ENCODE measurements around the gene SNAPC3.

Gene SNAPC3

GRCh38 chr9:15417626-15418025 is 5.0 kb upstream of the SNAPC3 start:
- TF ChIP-seq, protein P1, sequence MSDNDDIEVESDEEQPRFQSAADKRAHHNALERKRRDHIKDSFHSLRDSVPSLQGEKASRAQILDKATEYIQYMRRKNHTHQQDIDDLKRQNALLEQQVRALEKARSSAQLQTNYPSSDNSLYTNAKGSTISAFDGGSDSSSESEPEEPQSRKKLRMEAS (IDR thresholded peaks at IDR 0.05) = no peak
- TF ChIP-seq TEAD4 (IDR thresholded peaks at IDR 0.05) (no peak), CREB1 (IDR thresholded peaks at IDR 0.05; ENCODE audit: low read depth) (no peak), YY1 (IDR thresholded peaks at IDR 0.05; ENCODE audit: low read depth) (no peak), RAD21 (IDR thresholded peaks at IDR 0.05; ENCODE audit: low read depth) (no peak), EP300 (IDR thresholded peaks at IDR 0.05; ENCODE audit: borderline replicate concordance) (no peak)

DNA sequence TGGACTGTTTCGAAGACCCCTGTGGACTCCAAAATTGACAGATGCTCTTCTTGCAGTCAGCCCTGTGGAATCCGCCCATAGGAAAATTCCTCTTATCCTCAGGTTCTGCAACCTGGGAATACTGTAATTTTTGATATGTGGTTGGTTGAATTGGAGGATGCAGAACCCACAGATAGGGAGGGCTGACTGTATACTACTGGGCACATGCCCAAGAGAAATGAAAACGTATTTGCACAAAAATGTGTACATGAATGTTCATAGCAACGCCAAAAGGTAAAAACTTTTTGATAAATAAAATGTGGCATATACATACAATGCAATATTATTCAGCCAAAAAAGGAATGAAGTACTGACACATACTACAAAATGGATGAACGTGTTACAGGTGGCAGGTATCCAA is 1.9 kb upstream of the SNAPC3 start:
- no peak for TF ChIP-seq CREB1 (IDR thresholded peaks at IDR 0.05; ENCODE audit: low read depth)
- no peak for TF ChIP-seq NFIC (IDR thresholded peaks at IDR 0.05)
- TF ChIP-seq, protein P1 (IDR thresholded peaks at IDR 0.05) = no peak
- no peak for TF ChIP-seq EP300 (IDR thresholded peaks at IDR 0.05; ENCODE audit: borderline replicate concordance)
- TF ChIP-seq TEAD4 (IDR thresholded peaks at IDR 0.05) = no peak
- TF ChIP-seq TAF1 (IDR thresholded peaks at IDR 0.05; ENCODE audit: low read depth) = no peak
- no peak for TF ChIP-seq EGR1 (IDR thresholded peaks at IDR 0.05)
- TF ChIP-seq, protein P2, sequence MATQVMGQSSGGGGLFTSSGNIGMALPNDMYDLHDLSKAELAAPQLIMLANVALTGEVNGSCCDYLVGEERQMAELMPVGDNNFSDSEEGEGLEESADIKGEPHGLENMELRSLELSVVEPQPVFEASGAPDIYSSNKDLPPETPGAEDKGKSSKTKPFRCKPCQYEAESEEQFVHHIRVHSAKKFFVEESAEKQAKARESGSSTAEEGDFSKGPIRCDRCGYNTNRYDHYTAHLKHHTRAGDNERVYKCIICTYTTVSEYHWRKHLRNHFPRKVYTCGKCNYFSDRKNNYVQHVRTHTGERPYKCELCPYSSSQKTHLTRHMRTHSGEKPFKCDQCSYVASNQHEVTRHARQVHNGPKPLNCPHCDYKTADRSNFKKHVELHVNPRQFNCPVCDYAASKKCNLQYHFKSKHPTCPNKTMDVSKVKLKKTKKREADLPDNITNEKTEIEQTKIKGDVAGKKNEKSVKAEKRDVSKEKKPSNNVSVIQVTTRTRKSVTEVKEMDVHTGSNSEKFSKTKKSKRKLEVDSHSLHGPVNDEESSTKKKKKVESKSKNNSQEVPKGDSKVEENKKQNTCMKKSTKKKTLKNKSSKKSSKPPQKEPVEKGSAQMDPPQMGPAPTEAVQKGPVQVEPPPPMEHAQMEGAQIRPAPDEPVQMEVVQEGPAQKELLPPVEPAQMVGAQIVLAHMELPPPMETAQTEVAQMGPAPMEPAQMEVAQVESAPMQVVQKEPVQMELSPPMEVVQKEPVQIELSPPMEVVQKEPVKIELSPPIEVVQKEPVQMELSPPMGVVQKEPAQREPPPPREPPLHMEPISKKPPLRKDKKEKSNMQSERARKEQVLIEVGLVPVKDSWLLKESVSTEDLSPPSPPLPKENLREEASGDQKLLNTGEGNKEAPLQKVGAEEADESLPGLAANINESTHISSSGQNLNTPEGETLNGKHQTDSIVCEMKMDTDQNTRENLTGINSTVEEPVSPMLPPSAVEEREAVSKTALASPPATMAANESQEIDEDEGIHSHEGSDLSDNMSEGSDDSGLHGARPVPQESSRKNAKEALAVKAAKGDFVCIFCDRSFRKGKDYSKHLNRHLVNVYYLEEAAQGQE (IDR thresholded peaks at IDR 0.05; ENCODE audit: low read depth) = no peak
- TF ChIP-seq RAD21 (IDR thresholded peaks at IDR 0.05; ENCODE audit: low read depth) = no peak
- TF ChIP-seq FOXM1 (IDR thresholded peaks at IDR 0.05; ENCODE audit: borderline replicate concordance, low read depth) = no peak
- TF ChIP-seq YY1 (IDR thresholded peaks at IDR 0.05; ENCODE audit: low read depth) = no peak
- no peak for TF ChIP-seq TCF12 (IDR thresholded peaks at IDR 0.05; ENCODE audit: low read depth)
- TF ChIP-seq CEBPB (IDR thresholded peaks at IDR 0.05) = no peak
- TF ChIP-seq, protein P3, sequence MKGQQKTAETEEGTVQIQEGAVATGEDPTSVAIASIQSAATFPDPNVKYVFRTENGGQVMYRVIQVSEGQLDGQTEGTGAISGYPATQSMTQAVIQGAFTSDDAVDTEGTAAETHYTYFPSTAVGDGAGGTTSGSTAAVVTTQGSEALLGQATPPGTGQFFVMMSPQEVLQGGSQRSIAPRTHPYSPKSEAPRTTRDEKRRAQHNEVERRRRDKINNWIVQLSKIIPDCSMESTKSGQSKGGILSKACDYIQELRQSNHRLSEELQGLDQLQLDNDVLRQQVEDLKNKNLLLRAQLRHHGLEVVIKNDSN (IDR thresholded peaks at IDR 0.05) = no peak
- TF ChIP-seq ZBTB7A (IDR thresholded peaks at IDR 0.05; ENCODE audit: low read depth) = no peak

DNA sequence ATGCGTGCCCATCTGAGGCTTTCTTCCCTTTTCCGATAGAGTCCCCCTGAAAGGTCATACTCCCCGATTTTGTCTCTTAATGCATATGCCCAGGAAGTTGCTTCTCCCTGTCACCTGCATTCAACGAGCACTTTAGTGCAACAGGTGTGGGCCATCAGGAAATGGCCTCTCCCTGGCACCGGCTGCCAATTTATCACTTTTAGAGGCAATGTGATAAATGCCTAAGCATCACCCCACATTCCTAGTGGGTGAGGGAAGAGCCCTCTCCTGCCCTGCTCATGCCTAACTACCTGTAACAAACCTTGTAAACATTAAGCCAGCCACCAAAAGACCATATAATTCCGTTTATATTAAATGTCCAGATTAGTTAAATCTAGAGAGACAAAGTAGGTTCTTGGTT is 1.1 kb upstream of the SNAPC3 start:
- TF ChIP-seq ZBTB7A (IDR thresholded peaks at IDR 0.05; ENCODE audit: low read depth) (no peak), FOXM1 (IDR thresholded peaks at IDR 0.05; ENCODE audit: borderline replicate concordance, low read depth) (no peak), CREB1 (IDR thresholded peaks at IDR 0.05; ENCODE audit: low read depth) (no peak), EP300 (IDR thresholded peaks at IDR 0.05; ENCODE audit: borderline replicate concordance) (no peak), CEBPB (IDR thresholded peaks at IDR 0.05) (no peak), TEAD4 (IDR thresholded peaks at IDR 0.05) (no peak), NFIC (IDR thresholded peaks at IDR 0.05) (no peak), RAD21 (IDR thresholded peaks at IDR 0.05; ENCODE audit: low read depth) (no peak), TCF12 (IDR thresholded peaks at IDR 0.05; ENCODE audit: low read depth) (no peak), EGR1 (IDR thresholded peaks at IDR 0.05) (no peak)
- TF ChIP-seq, protein P3 (IDR thresholded peaks at IDR 0.05) = no peak
- TF ChIP-seq, protein P2 (IDR thresholded peaks at IDR 0.05; ENCODE audit: low read depth) = no peak

DNA sequence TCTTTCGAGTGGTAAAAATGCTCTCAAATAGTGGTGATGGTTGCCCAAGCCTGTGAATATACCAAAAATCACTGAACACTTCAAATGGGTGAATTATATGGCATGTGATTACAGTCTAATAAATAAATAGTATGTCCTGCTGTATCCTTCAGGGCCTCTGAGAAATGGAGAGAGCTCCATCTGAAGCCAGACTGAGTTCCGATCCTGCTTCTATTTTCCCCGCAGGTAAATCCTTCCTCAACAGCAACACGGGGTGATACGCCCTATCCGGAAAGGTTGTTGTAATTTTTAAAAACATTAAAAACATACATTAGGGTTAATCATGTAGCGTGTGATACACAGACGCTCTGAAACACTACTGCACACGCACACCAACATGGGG is 695 bp upstream of the SNAPC3 start:
- TF ChIP-seq, protein P2 (IDR thresholded peaks at IDR 0.05; ENCODE audit: low read depth) = no peak
- TF ChIP-seq TCF12 (IDR thresholded peaks at IDR 0.05; ENCODE audit: low read depth) (no peak), NFIC (IDR thresholded peaks at IDR 0.05) (no peak), RAD21 (IDR thresholded peaks at IDR 0.05; ENCODE audit: low read depth) (no peak), CREB1 (IDR thresholded peaks at IDR 0.05; ENCODE audit: low read depth) (no peak), ZBTB7A (IDR thresholded peaks at IDR 0.05; ENCODE audit: low read depth) (no peak), TAF1 (IDR thresholded peaks at IDR 0.05; ENCODE audit: low read depth) (no peak), FOXM1 (IDR thresholded peaks at IDR 0.05; ENCODE audit: borderline replicate concordance, low read depth) (no peak), TEAD4 (IDR thresholded peaks at IDR 0.05) (no peak), EGR1 (IDR thresholded peaks at IDR 0.05) (no peak), EP300 (IDR thresholded peaks at IDR 0.05; ENCODE audit: borderline replicate concordance) (no peak)
- TF ChIP-seq, protein P1 (IDR thresholded peaks at IDR 0.05) = no peak
- TF ChIP-seq, protein P3 (IDR thresholded peaks at IDR 0.05) = no peak

Measured in Ishikawa (cell line).